Activated naive CD4-positive, alpha-beta T cell treated with anti-CD3 and anti-CD28 coated beads for 36 hours (primary cell): ENCODE data around the gene RBFOX2. TPM values are rescaled to one million over a fixed set of nuclear protein-coding genes. Genes with fewer than 3 reads are reported as not detected.

Experiments used
- CTCF ChIA-PET: fragments of 350-600 bp; sonication (Branson Sonifier 250); formaldehyde crosslinking; loops from one replicate; lab custom pipeline; 2021; ENCODE audit warnings: antibody characterized with exemption; lab: Charles Lee
- DNase-seq: peaks from one replicate; pipeline ENCODE4 v3.0.0-alpha.2; 2020
- H3K27ac Mint-ChIP-seq: one replicate; pipeline ENCODE4 v1.8.0; 2021; ENCODE audit warnings: mild to moderate bottlenecking, mixed read lengths
- H3K27me3 Mint-ChIP-seq: one replicate; pipeline ENCODE4 v1.8.0; 2021; ENCODE audit warnings: low read depth, mixed read lengths
- H3K36me3 Mint-ChIP-seq: one replicate; pipeline ENCODE4 v1.8.0; 2021; ENCODE audit warnings: low read depth, mixed read lengths
- H3K4me1 Mint-ChIP-seq: one replicate; pipeline ENCODE4 v1.8.0; 2021; ENCODE audit warnings: low read depth, mixed read lengths
- H3K4me3 Mint-ChIP-seq: one replicate; pipeline ENCODE4 v1.8.0; 2021; ENCODE audit warnings: mild to moderate bottlenecking, moderate library complexity, mixed read lengths
- H3K9me3 Mint-ChIP-seq: one replicate; pipeline ENCODE4 v1.8.0; 2021; ENCODE audit warnings: mixed read lengths
- intact Hi-C: fragments of 100-400 bp; cut with micrococcal nuclease; formaldehyde crosslinking; loops from one replicate; pipeline ENCODE4 v1.15.1; 2023
- total RNA-seq, 2 experiments: library from RNA; stranded (reverse); gene quantifications; one replicate each; pipeline ENCODE4 v1.2.3, GENCODE V29; 2021

RBFOX2 gene
- total RNA-seq, 2 experiments from 2014 or later: 3.3 to 4.3 TPM

- DNase-seq: no peak
- Mint-ChIP-seq H3K27ac (no peak overlapping the region), H3K4me1 (no peaks in the 10 kb centered on the region), H3K36me3 (no peaks in the 10 kb centered on the region), H3K9me3 (no peaks in the 10 kb centered on the region), H3K27me3 (no peaks in the 10 kb centered on the region), H3K4me3 (no peak overlapping the region)
- intact Hi-C loops: no loop called here
- CTCF ChIA-PET: no interaction called here
Observed at GRCh38 chr22:35690001-35690400, 338.6 kb downstream of the RBFOX2 start.

GRCh38 chr22:35688913-35689675, 339.5 kb downstream of the RBFOX2 start:
- no peak overlapping the region for H3K27ac Mint-ChIP-seq
- no peak for DNase-seq
- intact Hi-C loops: no loop called here
- H3K9me3 Mint-ChIP-seq: no peaks in the 10 kb centered on the region
- CTCF ChIA-PET: no interaction called here
- H3K27me3 Mint-ChIP-seq: no peaks in the 10 kb centered on the region
- H3K4me3 Mint-ChIP-seq: no peak overlapping the region
- H3K36me3 Mint-ChIP-seq: no peaks in the 10 kb centered on the region
- H3K4me1 Mint-ChIP-seq: no peaks in the 10 kb centered on the region

Other genes starting within 250 kb of the RBFOX2 start
- gene APOL3, start 131.9 kb upstream of the RBFOX2 start, total RNA-seq: 10 to 100 TPM; 35.0 to 37.8 TPM
- under 1 TPM; 0.07 to 0.20 TPM for gene APOL4, start 173.0 kb upstream of the RBFOX2 start, total RNA-seq
- 10 to 100 TPM; 53.8 to 55.0 TPM for gene APOL2, start 210.7 kb upstream of the RBFOX2 start, total RNA-seq
- gene APOL1, start 224.3 kb upstream of the RBFOX2 start, total RNA-seq: 10 to 100 TPM; 17.4 to 22.0 TPM